ENCODE data around the gene AKAP7. TPM values are rescaled to one million over a fixed set of nuclear protein-coding genes. Genes with fewer than 3 reads are reported as not detected.

Gene AKAP7
- polyA plus RNA-seq, 2 of the 4 experiments (the other 2 are of a cell fraction): 2.5 to 3.7 TPM

- TF ChIP-seq TFCP2L1 (CRISPR knock-in tag; IDR thresholded peaks at IDR 0.05) (no peak), RCOR1 (IDR thresholded peaks at IDR 0.05; ENCODE audit: low read depth, low read length) (no peak), REST (IDR thresholded peaks at IDR 0.05) (no peak), HDAC2 (IDR thresholded peaks at IDR 0.05) (no peak)
These were observed 152.9 kb downstream of the AKAP7 start (continued) for GRCh38 chr6:131288214-131288613.

- 85% methylated on average over 4 of the region's 4 CpGs for WGBS (ENCODE audit: missing lambda C conversion rate)
- no peak for DNase-seq (ENCODE audit: low read depth in 1 of 2, low spot score in 1 of 2)
- Histone ChIP-seq H3K4me3 (no peak overlapping the region), H3K27ac (no peak overlapping the region), H3K4me2 (no peak overlapping the region), H3K4me1 (no peaks in the 10 kb centered on the region), H3K9me3 (no peaks in the 10 kb centered on the region)
- ChIA-PET CTCF (no interaction called here), POLR2A (no interaction called here)
- FAIRE-seq: no peak
- TF ChIP-seq HEYL (CRISPR knock-in tag; IDR thresholded peaks at IDR 0.05) (no peak), USF2 (IDR thresholded peaks at IDR 0.05) (0 out of 2 replicates have a peak, but pooled peaks have one; percentile 11)
- ATAC-seq: no peak
These were observed 155.7 kb downstream of the AKAP7 start for GRCh38 chr6:131290955-131291354.

GRCh38 chr6:131292145-131292938 lies 157.1 kb downstream of the AKAP7 start:
- no peak for DNase-seq (ENCODE audit: low read depth in 1 of 2, low spot score in 1 of 2)
- Histone ChIP-seq H3K4me3 (no peak overlapping the region), H3K27ac (no peak overlapping the region), H3K4me2 (no peak overlapping the region), H3K9me3 (no peaks in the 10 kb centered on the region), H3K4me1 (no peaks in the 10 kb centered on the region)
- ChIA-PET POLR2A (no interaction called here), CTCF (no interaction called here)
- TF ChIP-seq ZSCAN20 (CRISPR knock-in tag; IDR thresholded peaks at IDR 0.05): no peak
- no peak for TF ChIP-seq RCOR1 (IDR thresholded peaks at IDR 0.05; ENCODE audit: low read depth, low read length)
- no peak for TF ChIP-seq NR3C1 (IDR thresholded peaks at IDR 0.05)
- TF ChIP-seq USF2 (IDR thresholded peaks at IDR 0.05): no peak
- TF ChIP-seq TP53 (CRISPR knock-in tag; IDR thresholded peaks at IDR 0.05): no peak
- WGBS (ENCODE audit: missing lambda C conversion rate): 36% methylated on average over 2 of the region's 2 CpGs
- no peak for FAIRE-seq
- no peak for ATAC-seq

GRCh38 chr6:131293472-131293911 lies 158.2 kb downstream of the AKAP7 start:
- H3K4me2 ChIP-seq: no peak overlapping the region
- no peak overlapping the region for H3K4me3 ChIP-seq
- CTCF ChIA-PET: interaction anchor here (0.7 kb wide), 1 partner anchor 241 kb away, joined by 4 read pairs; no protein-coding TSS in a partner anchor
- ATAC-seq (no peak), DNase-seq (ENCODE audit: low read depth in 1 of 2, low spot score in 1 of 2) (no peak), FAIRE-seq (no peak)
- H3K9me3 ChIP-seq: no peaks in the 10 kb centered on the region
- WGBS (ENCODE audit: missing lambda C conversion rate): 61% methylated on average over 2 of the region's 3 CpGs
- H3K4me1 ChIP-seq: no peaks in the 10 kb centered on the region
- no peak overlapping the region for H3K27ac ChIP-seq
- POLR2A ChIA-PET: no interaction called here
- no peak for TF ChIP-seq ZSCAN20 (CRISPR knock-in tag; IDR thresholded peaks at IDR 0.05)
- TF ChIP-seq EHF (CRISPR knock-in tag; IDR thresholded peaks at IDR 0.05): no peak
- no peak for TF ChIP-seq CEBPB (IDR thresholded peaks at IDR 0.05)
- no peak for TF ChIP-seq POLR2AphosphoS2 (conservative IDR thresholded peaks at IDR 0.05; ENCODE audit: low read length)
- TF ChIP-seq KDM5A (IDR thresholded peaks at IDR 0.05): no peak
- no peak for TF ChIP-seq CTCF (IDR thresholded peaks at IDR 0.05)
- TF ChIP-seq ATOH8 (CRISPR knock-in tag; IDR thresholded peaks at IDR 0.05; ENCODE audit: low read depth): no peak
- TF ChIP-seq HEYL (CRISPR knock-in tag; IDR thresholded peaks at IDR 0.05): no peak
- TF ChIP-seq FOSL2 (IDR thresholded peaks at IDR 0.05): no peak
- no peak for TF ChIP-seq FOSL2 (CRISPR knock-in tag; IDR thresholded peaks at IDR 0.05)
- TF ChIP-seq EHMT2 (IDR thresholded peaks at IDR 0.05; ENCODE audit: low read depth): no peak
- no peak for TF ChIP-seq MAX (IDR thresholded peaks at IDR 0.05)
